Caco-2 (cell line): ENCODE data around the gene MAN1A1. TPM values are rescaled to one million over a fixed set of nuclear protein-coding genes. Genes with fewer than 3 reads are reported as not detected.

Source experiments
- BruUV-seq: library from RNA; stranded (reverse); fragments of 400-500 nt; replicated peaks from 2 replicates; lab custom pipeline; 2021; lab: Mats Ljungman, UMichigan
- CTCF ChIA-PET: fragments of 300-600 bp; sonication (Branson Sonifier 250); formaldehyde crosslinking; loops from one replicate; lab custom pipeline; 2022; ENCODE audit warnings: antibody characterized with exemption; lab: Charles Lee
- POLR2A ChIA-PET: fragments of 300-600 bp; sonication (Branson Sonifier 250); formaldehyde crosslinking; loops from one replicate; lab custom pipeline; 2022; ENCODE audit warnings: antibody characterized with exemption; lab: Charles Lee
- DNase-seq, 2 experiments: peaks; one replicate each; pipeline versions ENCODE4 v3.0.0 to v3.0.0-alpha.2; 2020 to 2022
- H3K27me3 ChIP-seq: replicated peaks from 2 replicates; pipeline ENCODE4 v1.6.0; 2011; ENCODE audit warnings: low read length; ENCODE audit not compliant: control insufficient read depth, insufficient read depth
- H3K36me3 ChIP-seq: 2 replicates; pipeline ENCODE4 v1.5.1; 2011; ENCODE audit warnings: low read length; ENCODE audit not compliant: control insufficient read depth, insufficient read depth
- H3K4me1 ChIP-seq: fragments of 250-450 bp; sonication (Bioruptor Pico); 2 replicates; pipeline ENCODE4 v1.5.1; 2020; ENCODE audit warnings: mild to moderate bottlenecking
- H3K4me3 ChIP-seq: 2 replicates; pipeline ENCODE4 v1.5.1; 2011; ENCODE audit warnings: low read depth, mild to moderate bottlenecking, control low read depth, low read length
- H3K9me3 ChIP-seq: fragments of 250-450 bp; sonication (Bioruptor Pico); 2 replicates; pipeline ENCODE4 v1.5.1; 2020; ENCODE audit warnings: mild to moderate bottlenecking, moderate library complexity
- H3K27ac Mint-ChIP-seq: one replicate; pipeline ENCODE4 v1.8.0; 2022; ENCODE audit warnings: mixed read lengths; ENCODE audit not compliant: unreplicated experiment
- H3K27me3 Mint-ChIP-seq: one replicate; pipeline ENCODE4 v1.8.0; 2022; ENCODE audit warnings: mixed read lengths; ENCODE audit not compliant: insufficient read depth, unreplicated experiment
- H3K36me3 Mint-ChIP-seq: one replicate; pipeline ENCODE4 v1.8.0; 2022; ENCODE audit warnings: mild to moderate bottlenecking, mixed read lengths; ENCODE audit not compliant: insufficient read depth, unreplicated experiment
- H3K4me1 Mint-ChIP-seq: one replicate; pipeline ENCODE4 v1.8.0; 2022; ENCODE audit warnings: low read depth, mixed read lengths; ENCODE audit not compliant: unreplicated experiment
- H3K4me3 Mint-ChIP-seq: one replicate; pipeline ENCODE4 v1.8.0; 2022; ENCODE audit warnings: mild to moderate bottlenecking, moderate library complexity, mixed read lengths; ENCODE audit not compliant: unreplicated experiment
- H3K9me3 Mint-ChIP-seq: one replicate; pipeline ENCODE4 v1.8.0; 2022; ENCODE audit warnings: mixed read lengths; ENCODE audit not compliant: unreplicated experiment
- CTCF ChIP-seq, 2 experiments: fragments of 200-600 bp in 1 of 2; IDR thresholded peaks; 1 replicate in 1 of 2; 2 replicates in 1 of 2; pipeline versions ENCODE4 v1.5.1 to v1.8.0; 2011 to 2022; ENCODE audit warnings: antibody characterized with exemption in 1 of 2, control low read depth in 1 of 2, inconsistent platforms in 1 of 2, low read depth in 1 of 2, low read length in 1 of 2, mild to moderate bottlenecking in 1 of 2, moderate library complexity in 1 of 2; ENCODE audit not compliant: insufficient read depth in 1 of 2, severe bottlenecking in 1 of 2, unreplicated experiment in 1 of 2
- intact Hi-C: fragments of 100-400 bp; cut with micrococcal nuclease; formaldehyde crosslinking; loops from one replicate; pipeline ENCODE4 v1.10.0; 2022; ENCODE audit not compliant: unreplicated experiment
- total RNA-seq: library from RNA; stranded (reverse); gene quantifications from 2 replicates; pipeline ENCODE4 v1.2.3, GENCODE V29; 2022

MAN1A1 gene
- total RNA-seq, 1 experiment from 2014 or later = 28.7 TPM

- no peaks in the 10 kb centered on the region for H3K27me3 Mint-ChIP-seq
- H3K4me3 Mint-ChIP-seq = no peak overlapping the region
- Histone ChIP-seq H3K27me3 (no peaks in the 10 kb centered on the region), H3K9me3 (no peaks in the 10 kb centered on the region), H3K36me3 (no peaks in the 10 kb centered on the region), H3K4me1 (peaks cover 6% of the 10 kb centered on the region), H3K4me3 (no peak overlapping the region)
- ChIA-PET POLR2A (no interaction called here), CTCF (no interaction called here)
- no TSS peak for BruUV-seq
- H3K36me3 Mint-ChIP-seq = peaks cover 15% of the 10 kb centered on the region
- no peak overlapping the region for H3K27ac Mint-ChIP-seq
- intact Hi-C loops = no loop called here
- TF ChIP-seq CTCF (IDR thresholded peaks at IDR 0.05; ENCODE audit: insufficient read depth in 1 of 2, low read depth in 1 of 2, low read length in 1 of 2, severe bottlenecking in 1 of 2, unreplicated experiment in 1 of 2) = no peak
- no peaks in the 10 kb centered on the region for H3K4me1 Mint-ChIP-seq
- DNase-seq = no peak
- H3K9me3 Mint-ChIP-seq = no peaks in the 10 kb centered on the region
Measured at GRCh38 chr6:119337252-119337651, 12.3 kb downstream of the MAN1A1 start.

GRCh38 chr6:119334535-119335264 is 14.9 kb downstream of the MAN1A1 start:
- no peaks in the 10 kb centered on the region for H3K36me3 ChIP-seq
- Mint-ChIP-seq H3K27me3 (no peaks in the 10 kb centered on the region), H3K36me3 (peaks cover 15% of the 10 kb centered on the region), H3K27ac (no peak overlapping the region), H3K4me1 (no peaks in the 10 kb centered on the region), H3K4me3 (no peak overlapping the region), H3K9me3 (no peaks in the 10 kb centered on the region)
- H3K4me3 ChIP-seq = no peak overlapping the region
- no TSS peak for BruUV-seq
- DNase-seq = no peak
- intact Hi-C loops = no loop called here
- H3K27me3 ChIP-seq = no peaks in the 10 kb centered on the region
- ChIA-PET CTCF (interaction anchor here (1.1 to 1.4 kb wide), 2 partner anchors 20 to 186 kb away, joined by 3 to 4 read pairs; no protein-coding TSS in a partner anchor), POLR2A (no interaction called here)
- no peak for TF ChIP-seq CTCF (IDR thresholded peaks at IDR 0.05; ENCODE audit: insufficient read depth in 1 of 2, low read depth in 1 of 2, low read length in 1 of 2, severe bottlenecking in 1 of 2, unreplicated experiment in 1 of 2)
- H3K9me3 ChIP-seq = no peaks in the 10 kb centered on the region
- H3K4me1 ChIP-seq = no peaks in the 10 kb centered on the region

GRCh38 chr6:119333707-119334295 is 15.8 kb downstream of the MAN1A1 start:
- TF ChIP-seq CTCF (IDR thresholded peaks at IDR 0.05; ENCODE audit: insufficient read depth in 1 of 2, low read depth in 1 of 2, low read length in 1 of 2, severe bottlenecking in 1 of 2, unreplicated experiment in 1 of 2) = peak; percentile 52 to 55
- no peaks in the 10 kb centered on the region for H3K4me1 Mint-ChIP-seq
- no peaks in the 10 kb centered on the region for H3K27me3 Mint-ChIP-seq
- no peaks in the 10 kb centered on the region for H3K36me3 ChIP-seq
- H3K4me1 ChIP-seq = no peaks in the 10 kb centered on the region
- intact Hi-C loops = loop anchor here (1.0 kb wide), 1 partner anchor 14 kb away; no protein-coding TSS in a partner anchor
- H3K9me3 Mint-ChIP-seq = no peaks in the 10 kb centered on the region
- DNase-seq = peak in 1 of 2 experiments; percentile 35
- no TSS peak for BruUV-seq
- ChIA-PET CTCF (interaction anchor here (1.0 to 1.4 kb wide), 3 partner anchors 17 to 185 kb away, joined by 3 to 4 read pairs (median 3); no protein-coding TSS in a partner anchor), POLR2A (no interaction called here)
- H3K4me3 Mint-ChIP-seq = no peak overlapping the region
- H3K9me3 ChIP-seq = no peaks in the 10 kb centered on the region
- H3K4me3 ChIP-seq = no peak overlapping the region
- H3K27ac Mint-ChIP-seq = no peak overlapping the region
- H3K36me3 Mint-ChIP-seq = peaks cover 10% of the 10 kb centered on the region
- H3K27me3 ChIP-seq = no peaks in the 10 kb centered on the region
